NCI-H2196 treated with DMSO at 0.1 percent for 48 hours (cell line): ENCODE data around the gene SEC23IP.
"Not testable (repeated sequence)": the region's sequence is repeated elsewhere in the genome, so short reads cannot be mapped to it uniquely, and the experiment has no call there.

Experiments
- DNase-seq: peaks from one replicate; lab custom pipeline; 2025; ENCODE audit not compliant: unreplicated experiment; lab: John Stamatoyannopoulos, UW

SEC23IP gene

DNA sequence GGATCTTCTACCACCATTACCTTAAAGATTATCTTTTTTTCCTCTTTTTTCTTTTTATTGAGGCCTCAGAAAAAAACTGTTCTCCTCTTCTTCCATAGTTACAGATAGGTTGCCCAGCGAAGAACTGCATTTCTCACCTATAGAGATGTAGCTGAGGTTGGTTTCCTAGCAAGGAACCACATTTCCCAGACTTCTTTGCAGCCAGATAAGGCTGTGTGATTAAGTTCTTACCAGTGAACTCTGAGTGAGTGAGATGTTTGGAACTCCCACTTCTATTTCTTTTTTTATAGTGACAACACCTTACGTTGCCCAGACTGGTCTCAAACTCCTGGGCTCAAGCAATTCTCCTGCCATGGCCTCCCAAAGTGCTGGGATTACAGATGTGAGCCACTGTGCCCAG, 14.0 kb upstream of the SEC23IP start:
- no peak for DNase-seq

DNA sequence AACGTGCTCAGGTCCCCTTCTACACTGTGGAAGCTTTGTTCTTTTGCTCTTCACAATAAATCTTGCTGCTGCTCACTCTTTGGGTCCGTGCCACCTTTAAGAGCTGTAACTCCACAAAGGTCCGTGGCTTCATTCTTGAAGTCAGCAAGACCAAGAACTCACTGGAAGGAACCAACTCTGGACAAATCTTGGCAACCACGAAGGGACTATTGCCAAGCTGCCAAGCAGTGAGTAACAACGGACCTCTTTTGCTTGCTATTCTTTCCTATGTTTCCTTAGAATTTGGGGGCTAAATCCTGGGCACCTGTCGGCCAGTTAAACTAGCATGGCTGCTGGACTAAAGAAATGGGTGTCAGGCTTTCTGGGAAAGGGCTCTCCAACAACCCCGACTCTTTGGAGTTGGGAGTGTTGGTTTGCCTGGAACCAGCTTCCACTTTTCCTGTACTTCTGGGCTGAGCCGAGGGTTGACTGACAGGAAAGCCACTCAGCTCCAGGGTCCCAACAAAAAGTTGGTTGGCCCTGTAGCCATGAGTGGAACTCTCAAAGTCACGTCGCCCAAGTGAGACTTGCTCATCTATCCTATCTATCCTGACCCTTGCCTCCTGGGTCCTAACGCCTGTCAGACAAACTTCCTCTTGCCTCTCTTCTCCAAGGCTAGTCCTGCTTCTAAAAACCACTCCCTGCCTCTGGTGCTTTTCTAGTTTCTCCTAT, 8.5 kb upstream of the SEC23IP start:
- not testable (repeated sequence) for DNase-seq

DNA sequence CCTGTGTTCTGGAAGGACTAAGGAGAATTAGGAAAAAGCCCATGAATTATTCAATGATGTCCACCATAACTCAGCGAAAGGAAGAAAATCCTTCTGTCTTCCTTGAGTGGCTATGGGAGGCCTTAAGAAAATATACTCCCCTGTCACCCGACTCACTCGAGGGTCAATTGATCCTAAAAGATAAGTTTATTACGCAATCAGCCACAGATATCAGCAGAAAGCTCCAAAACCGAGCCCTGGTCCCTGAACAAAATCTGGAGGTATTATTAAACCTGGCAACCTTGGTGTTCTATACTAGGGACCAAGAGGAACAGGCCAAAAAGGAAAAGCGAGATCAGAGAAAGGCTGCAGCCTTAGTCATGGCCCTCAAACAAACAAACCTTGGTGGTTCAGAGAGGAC, 6.5 kb upstream of the SEC23IP start:
- not testable (repeated sequence) for DNase-seq

DNA sequence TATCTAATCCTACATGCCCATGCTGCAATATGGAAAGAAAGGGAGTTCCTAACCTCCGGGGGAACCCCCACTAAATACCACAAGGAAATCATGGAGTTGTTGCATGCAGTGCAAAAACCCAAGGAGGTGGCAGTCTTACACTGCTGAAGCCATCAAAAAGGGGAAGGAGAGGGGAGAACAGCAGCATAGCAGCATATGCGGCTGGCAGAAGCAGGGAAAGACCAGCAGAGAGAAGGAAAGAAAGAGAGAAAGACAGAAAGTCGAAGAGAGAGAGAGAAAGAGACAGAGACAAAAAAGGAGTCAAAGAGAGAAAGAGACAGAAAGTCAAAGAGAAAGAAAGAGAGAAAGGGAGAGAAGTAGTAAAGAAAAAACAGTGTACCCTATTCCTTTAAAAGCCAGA, 3.8 kb upstream of the SEC23IP start:
- not testable (repeated sequence) for DNase-seq

DNA sequence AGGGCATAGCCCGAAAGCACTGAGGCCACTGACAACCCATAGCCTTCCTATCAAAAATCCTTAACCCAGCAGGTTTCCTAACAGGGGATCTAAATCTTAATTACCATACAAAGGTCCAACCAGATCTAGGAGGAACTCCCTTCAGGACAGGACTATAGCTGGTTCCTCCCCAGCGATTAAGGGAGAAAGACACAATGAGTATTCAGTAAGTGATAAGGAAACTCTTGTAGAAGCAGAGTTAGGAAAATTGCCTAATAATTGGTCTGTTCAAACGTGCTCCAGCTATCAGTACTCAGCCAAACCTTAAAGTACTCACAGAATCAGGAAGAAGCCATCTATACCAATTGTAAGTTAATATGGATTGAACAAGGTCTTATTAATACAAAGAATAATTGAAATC, 3.3 kb upstream of the SEC23IP start:
- DNase-seq: not testable (repeated sequence)

DNA sequence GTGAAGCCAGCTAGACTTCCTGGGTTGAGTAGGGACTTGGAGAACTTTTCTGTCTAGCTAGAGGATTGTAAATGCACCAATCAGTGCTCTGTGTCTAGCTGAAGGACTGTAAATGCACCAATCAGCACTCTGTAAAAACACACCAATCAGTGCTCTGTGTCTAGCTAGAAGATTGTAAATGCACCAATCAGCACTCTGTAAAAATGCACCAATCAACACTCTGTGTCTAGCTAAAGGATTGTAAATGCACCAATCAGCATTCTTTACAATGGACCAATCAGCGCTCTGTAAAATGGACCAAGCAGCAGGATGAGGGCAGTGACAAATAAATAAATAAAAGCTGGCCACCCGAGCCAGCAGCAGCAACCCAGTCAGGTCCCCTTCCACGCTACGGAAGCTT, 2.2 kb upstream of the SEC23IP start:
- DNase-seq: not testable (repeated sequence)

DNA sequence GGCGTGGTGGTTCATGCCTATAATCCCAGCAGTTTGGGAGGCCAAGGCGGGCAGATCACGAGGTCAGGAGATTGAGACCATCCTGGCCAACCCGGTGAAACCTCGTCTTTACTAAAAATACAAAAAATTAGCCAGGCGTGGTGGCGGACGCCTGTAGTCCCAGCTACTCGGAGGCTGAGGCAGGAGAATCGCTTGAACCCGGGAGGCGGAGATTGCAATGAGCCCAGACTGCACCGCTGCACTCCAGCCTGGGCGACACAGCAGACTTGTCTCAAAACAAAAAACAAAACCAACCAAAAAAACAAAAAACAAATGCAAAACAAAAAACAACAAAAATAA, 712 bp upstream of the SEC23IP start:
- DNase-seq: not testable (repeated sequence)

DNA sequence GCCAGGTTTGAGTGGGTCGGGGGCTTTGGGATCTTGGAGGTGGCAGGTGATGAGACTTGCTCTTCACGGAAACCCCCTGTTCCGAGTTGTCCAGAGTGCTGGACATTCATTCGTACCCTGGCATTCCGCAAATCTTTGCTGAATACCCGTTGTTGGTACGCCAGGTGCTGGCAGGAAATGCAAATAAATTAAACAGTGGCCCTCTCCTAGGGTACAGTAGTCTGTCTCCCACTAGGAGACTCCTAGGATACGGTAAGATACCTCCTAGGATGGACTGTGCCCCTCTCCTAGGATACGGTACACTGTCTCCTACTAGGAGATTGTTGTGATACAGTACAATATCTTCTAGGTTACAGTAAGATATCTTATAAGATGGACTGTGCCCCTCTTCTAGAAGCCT, 544 bp downstream of the SEC23IP start:
- no peak for DNase-seq

DNA sequence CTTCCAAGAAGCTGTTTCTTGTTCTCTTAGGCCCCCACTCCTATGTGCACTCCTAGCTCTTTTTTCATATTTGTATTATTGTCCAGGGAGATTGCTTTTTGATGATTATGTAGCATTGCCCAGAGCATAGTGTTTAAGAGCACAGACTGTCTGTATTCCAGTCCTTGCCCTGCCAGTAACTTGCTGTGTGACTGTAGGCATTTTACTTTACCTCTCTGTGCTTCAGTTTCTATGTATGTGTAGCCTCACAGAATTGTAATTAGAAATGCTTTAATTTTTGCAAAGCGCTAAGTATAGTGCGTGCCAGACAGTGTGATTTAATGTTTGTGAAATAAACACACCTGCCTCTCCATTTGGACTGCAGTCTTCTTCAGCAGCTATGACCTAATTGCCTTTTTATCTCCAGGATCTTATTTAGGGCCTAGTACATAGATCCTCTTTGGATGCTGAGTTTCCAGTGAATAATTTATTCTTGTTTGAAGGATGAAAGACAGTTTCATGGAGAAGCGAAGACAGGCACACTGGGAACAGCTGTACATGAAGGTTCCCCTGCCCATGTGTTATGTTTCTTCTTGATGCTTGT, 1.4 kb downstream of the SEC23IP start:
- no peak for DNase-seq

DNA sequence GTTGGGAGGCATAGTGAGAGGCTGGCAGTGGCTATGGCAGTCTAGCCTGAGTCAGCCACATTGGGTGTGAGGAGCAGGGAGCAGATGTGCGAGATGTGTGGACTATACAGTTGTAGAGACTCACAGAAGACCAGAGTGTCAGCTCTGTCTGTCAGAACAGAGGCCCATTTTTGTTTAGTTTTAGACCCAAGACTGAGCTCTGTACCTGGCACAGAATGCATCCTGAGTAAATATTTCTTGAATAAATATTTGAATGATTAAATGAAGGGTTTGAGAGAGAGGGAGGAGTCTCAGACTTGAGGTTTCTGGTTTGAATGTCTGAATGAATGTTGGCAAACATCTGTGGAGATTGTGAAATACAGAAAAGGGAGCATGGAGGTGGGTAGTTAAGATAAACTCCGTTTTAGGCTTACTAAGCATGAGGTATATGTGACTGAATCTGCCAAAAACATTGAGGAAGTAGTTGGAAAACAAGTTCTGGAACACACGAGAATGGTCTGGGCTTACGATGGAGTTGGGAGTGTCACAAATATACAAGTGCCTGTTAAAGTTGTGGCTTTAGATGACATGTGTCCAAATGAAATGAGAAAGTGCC, 3.6 kb downstream of the SEC23IP start:
- no peak for DNase-seq

DNA sequence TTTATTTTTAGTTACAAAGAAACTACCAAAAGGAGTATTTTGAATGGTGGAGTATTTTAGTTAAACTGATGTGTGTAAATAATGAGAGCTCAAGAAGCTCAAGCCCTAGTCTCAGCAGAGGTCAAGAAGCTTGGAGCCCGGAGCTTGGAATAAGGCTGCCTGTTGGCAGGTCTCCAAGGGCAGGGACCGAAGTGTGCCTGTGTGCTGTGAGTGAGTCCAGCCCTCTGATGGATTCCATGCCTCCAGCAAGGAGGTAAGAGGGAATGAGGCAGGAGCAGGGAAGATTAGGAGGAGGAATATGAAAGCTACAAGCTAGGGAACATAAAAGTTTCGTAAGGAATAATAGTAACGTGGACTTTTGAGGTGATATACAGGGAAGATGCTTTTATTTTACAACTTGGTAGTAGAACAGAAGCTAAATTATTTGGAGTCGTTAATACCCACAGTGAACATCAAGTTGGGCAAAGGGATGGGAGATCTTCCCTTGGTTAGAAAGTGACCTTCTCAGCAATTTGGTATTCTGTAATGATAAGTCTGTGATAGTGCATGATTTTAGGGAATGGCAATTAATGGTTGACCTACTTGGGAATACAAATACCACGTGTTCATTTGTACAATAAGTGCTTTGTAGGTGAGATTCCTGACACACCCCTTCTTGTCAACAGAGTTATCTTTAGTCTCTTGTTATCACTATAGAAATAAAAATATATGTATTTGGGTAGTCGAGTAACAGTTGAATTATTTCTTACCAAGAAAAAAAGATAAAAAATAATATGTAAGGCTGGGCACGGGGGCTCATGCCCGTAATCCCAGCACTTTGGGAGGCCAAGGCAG, 4.6 kb downstream of the SEC23IP start:
- DNase-seq: no peak

DNA sequence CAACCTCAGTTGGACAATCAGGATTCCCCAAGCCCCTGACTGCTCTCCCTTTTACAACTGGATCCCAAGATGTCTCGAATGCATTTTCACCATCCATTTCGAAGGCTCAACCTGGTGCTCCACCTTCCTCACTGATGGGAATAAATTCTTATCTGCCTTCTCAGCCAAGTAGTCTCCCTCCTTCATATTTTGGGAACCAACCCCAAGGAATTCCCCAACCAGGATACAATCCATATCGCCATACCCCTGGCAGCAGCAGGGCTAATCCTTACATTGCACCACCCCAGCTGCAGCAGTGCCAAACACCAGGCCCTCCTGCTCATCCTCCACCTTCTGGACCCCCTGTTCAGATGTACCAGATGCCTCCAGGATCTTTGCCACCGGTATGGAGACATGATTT, 6.0 kb downstream of the SEC23IP start:
- DNase-seq: no peak

DNA sequence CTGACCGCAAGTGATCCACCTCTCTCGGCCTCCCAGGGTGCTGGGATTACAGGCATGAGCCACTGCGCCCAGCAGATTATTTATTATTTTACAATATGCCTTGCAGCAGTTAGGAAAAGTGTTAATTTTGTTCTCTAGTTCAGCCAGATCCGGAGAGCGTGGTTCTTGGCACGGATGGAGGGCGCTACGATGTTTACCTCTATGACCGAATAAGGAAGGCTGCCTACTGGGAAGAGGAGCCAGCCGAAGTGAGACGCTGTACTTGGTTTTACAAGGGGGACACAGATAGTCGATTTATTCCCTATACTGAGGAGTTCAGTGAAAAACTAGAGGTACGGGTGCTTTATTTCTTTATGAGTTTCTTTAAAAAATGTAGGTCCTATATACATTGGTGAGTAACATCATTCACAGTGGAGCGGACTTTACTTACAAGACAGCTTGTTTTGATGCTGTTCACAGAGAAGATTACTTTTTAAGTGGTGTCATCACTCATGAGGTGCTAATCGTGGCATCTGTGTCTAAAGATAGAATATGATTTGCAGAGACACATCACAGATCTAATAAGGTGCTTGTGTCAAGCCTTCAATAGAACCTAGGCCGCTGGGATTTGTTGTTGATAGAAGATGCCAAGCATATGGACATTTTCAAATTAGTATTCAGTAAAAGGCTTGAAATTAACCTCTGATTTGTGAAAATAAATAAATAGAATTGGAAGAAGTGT, 11.6 kb downstream of the SEC23IP start:
- no peak for DNase-seq

DNA sequence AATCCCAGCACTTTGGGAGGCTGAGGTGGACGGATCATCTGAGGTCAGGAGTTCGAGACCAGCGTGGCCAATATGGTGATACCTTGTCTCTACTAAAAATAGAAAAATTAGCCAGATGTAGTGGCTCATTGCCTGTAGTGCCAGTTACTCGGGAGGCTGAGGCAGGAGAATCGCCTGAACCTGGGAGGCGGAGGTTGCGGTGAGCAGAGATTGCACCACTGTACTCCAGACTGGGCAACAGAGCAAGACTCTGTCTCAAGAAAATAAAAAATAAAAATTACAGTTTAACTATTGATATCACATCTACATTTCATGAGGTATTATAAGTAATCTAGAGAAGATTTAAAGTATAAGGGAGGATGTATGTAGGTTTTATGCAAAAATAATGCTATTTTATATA, 15.2 kb downstream of the SEC23IP start:
- DNase-seq: not testable (repeated sequence)

DNA sequence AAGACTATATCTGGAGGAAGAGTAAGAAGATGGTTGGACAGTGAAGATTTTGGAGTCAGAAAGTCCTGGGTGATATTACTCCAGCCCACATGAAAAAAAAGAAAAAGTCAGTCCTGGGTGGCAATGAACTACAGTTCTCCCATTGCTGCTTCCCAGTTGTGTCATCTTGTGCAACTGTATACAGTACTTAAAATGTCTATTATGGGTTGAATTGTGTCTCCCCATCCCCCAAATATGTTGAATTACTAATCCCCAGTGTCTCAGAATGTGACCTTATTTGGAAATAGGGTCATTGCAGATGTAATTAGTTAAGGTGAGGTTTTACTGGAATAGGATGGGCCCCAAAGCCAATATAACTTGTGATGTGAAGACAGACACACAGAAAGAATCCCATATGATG, 15.6 kb downstream of the SEC23IP start:
- DNase-seq: no peak

DNA sequence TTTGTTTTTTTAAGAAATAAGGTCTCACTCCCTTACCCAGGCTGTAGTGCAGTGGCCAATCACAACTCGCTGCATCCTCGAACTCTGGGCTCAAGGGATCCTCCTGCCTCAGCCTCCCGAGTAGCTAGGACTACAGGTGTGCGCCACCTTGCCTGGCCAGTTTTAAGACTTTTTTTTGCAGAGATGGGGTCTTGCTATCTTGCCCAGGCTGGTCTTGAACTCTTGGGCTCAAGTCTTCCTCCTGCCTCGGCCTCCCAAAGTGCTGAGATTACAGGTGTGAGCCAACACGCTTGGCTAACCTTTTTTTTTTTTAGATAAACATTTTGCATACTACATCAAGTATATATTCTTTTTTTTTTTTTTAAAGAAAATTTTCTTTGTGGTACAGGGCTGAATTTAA, 18.2 kb downstream of the SEC23IP start:
- no peak for DNase-seq

DNA sequence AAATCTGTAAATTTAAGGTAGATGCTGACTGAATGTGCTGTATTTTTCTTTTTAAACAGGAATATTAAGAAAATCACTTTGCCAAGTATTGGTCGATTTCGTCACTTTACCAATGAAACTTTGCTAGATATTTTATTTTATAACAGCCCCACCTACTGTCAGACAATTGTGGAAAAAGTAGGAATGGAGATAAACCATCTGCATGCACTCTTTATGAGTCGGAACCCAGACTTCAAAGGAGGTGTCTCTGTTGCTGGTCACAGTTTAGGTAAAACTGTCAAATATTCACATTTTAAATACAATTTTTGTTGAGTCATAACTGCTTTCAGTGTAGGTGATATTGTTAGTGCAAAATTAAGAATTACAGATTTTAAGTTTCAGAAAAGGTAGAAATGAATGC, 25.2 kb downstream of the SEC23IP start:
- DNase-seq: no peak

DNA sequence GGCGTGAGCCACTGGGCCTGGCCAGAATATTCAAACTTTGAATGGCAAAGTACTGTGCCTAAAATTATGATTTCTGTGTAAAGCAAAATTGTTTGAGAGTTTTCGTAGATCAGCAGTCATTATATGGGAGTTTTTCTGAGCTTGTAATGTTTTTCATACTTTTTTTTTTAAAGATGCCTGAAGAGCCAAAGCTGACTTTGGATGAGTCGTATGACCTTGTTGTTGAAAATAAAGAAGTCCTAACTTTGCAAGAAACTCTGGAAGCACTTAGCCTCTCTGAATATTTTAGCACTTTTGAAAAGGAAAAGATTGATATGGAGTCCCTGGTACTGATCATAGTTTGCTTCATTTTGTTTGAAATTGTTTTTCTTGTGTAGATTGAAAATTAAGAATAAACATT, 26.7 kb downstream of the SEC23IP start:
- no peak for DNase-seq

DNA sequence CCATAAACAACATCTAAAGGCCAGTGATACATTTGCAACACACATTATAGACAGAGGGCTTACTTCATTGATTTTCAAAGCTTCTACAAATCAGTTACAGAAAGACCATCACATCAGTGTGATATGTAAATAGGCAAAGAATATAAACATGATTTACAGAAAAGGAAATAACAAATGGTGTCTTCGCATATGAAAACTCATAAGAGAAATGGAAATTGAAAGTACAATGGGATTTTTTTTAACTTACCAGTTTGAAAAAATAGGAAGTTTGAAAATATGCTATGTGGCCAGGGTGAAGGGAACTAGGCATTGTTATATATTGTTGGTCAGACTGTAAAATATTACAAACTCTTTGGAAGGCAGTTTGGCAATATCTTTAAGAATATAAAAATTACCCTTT, 27.3 kb downstream of the SEC23IP start:
- no peak for DNase-seq

DNA sequence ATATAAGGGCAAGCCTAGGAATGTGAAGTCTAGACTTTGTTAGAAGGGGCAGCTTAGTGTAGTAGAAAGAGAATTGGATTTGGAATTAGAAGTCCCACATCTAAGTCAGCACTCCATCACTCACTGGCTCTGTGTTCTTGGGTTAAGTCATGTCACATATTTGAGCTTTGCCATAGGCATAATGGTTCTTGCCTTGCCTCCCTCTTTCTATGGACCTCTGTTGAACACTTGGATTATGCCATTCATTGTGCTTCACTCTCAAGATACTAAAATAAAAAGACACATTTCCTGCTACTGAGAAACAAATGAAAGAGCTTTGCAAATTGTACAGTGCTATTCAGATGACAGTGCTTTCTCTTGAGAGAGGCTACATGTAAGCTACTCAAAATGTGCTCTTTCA, 35.9 kb downstream of the SEC23IP start:
- no peak for DNase-seq

DNA sequence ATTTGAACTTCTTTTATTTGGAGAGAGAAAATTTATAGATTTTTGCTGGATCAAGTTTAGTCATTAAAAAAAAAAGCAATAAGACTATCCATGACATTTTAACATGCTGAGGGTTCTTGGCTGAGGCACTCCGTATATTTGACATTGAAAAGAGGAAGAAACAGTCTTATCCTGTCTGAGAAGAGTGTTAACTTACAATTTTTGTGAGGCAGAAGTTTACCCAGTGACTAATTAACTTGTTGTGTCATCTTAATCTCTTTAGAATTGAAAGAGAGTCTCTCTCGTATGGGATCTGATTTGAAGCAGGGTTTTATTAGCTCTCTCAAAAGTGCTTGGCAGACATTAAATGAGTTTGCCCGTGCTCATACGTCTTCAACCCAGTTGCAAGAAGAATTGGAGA, 39.3 kb downstream of the SEC23IP start:
- no peak for DNase-seq
